Activated CD8-positive, alpha-beta memory T cell treated with anti-CD3 and anti-CD28 coated beads, Interleukin-2, amount 10 ng/mL, durations not matched to agents 7 days and 5 days (primary cell): Measurements from ENCODE around the gene OR14J1. TPM values are rescaled to one million over a fixed set of nuclear protein-coding genes. Genes with fewer than 3 reads are reported as not detected.
"Not testable (repeated sequence)": the region's sequence is repeated elsewhere in the genome, so short reads cannot be mapped to it uniquely, and the experiment has no call there.

Source experiments
- ATAC-seq: fragments of 150-1000 bp; cut with Tn5 transposase; one replicate; pipeline ENCODE4 v1.10.0; 2021; ENCODE audit warnings: moderate library complexity
- CTCF ChIA-PET: fragments of 350-600 bp; sonication (Branson Sonifier 250); formaldehyde crosslinking; loops from one replicate; lab custom pipeline; 2021; ENCODE audit warnings: antibody characterized with exemption; lab: Charles Lee
- DNase-seq: peaks from one replicate; pipeline ENCODE4 v3.0.0-alpha.2; 2020
- H3K27ac Mint-ChIP-seq: one replicate; pipeline ENCODE4 v1.8.0; 2021; ENCODE audit warnings: mild to moderate bottlenecking, mixed read lengths
- H3K27me3 Mint-ChIP-seq: one replicate; pipeline ENCODE4 v1.8.0; 2021; ENCODE audit warnings: mixed read lengths
- H3K36me3 Mint-ChIP-seq: one replicate; pipeline ENCODE4 v1.8.0; 2021; ENCODE audit warnings: mild to moderate bottlenecking, mixed read lengths
- H3K4me1 Mint-ChIP-seq: one replicate; pipeline ENCODE4 v1.8.0; 2021; ENCODE audit warnings: mixed read lengths
- H3K4me3 Mint-ChIP-seq: one replicate; pipeline ENCODE4 v1.8.0; 2021; ENCODE audit warnings: mild to moderate bottlenecking, moderate library complexity, mixed read lengths
- H3K9me3 Mint-ChIP-seq: one replicate; pipeline ENCODE4 v1.8.0; 2022; ENCODE audit warnings: low read depth, mixed read lengths
- total RNA-seq, 2 experiments: library from RNA; stranded (reverse); gene quantifications; one replicate each; pipeline ENCODE4 v1.2.3, GENCODE V29; 2021

OR14J1 gene, protein sequence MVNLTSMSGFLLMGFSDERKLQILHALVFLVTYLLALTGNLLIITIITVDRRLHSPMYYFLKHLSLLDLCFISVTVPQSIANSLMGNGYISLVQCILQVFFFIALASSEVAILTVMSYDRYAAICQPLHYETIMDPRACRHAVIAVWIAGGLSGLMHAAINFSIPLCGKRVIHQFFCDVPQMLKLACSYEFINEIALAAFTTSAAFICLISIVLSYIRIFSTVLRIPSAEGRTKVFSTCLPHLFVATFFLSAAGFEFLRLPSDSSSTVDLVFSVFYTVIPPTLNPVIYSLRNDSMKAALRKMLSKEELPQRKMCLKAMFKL
- total RNA-seq: not detected

DNA sequence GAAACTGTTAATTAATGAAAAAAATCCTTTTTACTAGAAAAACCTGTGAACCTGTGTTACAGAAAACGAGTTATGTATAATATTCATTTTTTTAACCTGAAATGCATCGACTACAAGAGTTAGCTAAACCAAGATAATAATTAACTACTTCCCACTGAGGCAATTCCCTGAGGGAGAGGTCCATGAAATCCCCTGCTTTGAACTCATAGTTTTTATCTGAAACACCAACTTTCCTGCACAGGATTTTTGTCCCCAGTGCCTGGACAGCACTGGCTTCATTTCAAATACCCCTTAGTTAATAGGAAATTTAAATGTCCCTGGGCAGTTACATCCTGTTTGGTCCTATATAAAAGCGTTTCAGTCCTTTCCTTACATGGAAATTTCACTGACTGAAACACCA lies at the start of gene OR14J1:
TSS of gene OR14J1 (plus strand) at position 386 of the 400 bp plus-strand sequence. CDS start 4,989 bp downstream, outside the sequence.
- Mint-ChIP-seq H3K9me3 (no peaks in the 10 kb centered on the region), H3K4me3 (no peak within 1 kb of the TSS), H3K27ac (no peak within 1 kb of the TSS), H3K27me3 (peaks cover 8% of the 10 kb centered on the region), H3K4me1 (no peaks in the 10 kb centered on the region), H3K36me3 (no peaks in the 10 kb centered on the region)
- CTCF ChIA-PET: no interaction called here
- DNase-seq (no peak), ATAC-seq (no peak)

DNA sequence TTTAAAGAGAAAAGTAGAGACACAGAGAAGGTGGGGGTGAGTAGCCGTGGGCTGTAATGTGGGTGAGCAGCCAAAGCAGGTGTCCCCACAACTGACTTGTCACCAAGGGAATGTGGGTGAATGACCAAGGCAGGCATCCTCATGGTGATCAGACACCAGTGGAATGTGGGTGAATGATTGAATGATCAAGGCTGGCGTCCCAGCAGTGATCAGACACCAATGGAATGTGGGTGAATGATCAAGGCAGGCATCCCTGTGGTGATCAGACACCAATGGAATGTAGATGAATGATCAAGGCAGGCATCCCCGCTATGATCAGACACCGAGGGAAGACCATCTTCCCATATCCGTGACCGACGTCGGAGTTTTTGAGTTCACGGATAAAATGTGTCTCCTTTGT lies 49.8 kb upstream of the OR14J1 start:
- Mint-ChIP-seq H3K36me3 (no peaks in the 10 kb centered on the region), H3K27me3 (no peaks in the 10 kb centered on the region), H3K27ac (no peak overlapping the region), H3K4me3 (no peak overlapping the region), H3K9me3 (peaks cover 4% of the 10 kb centered on the region), H3K4me1 (no peaks in the 10 kb centered on the region)
- CTCF ChIA-PET: no interaction called here
- no peak for DNase-seq
- ATAC-seq: no peak

- H3K27me3 Mint-ChIP-seq: peaks cover 4% of the 10 kb centered on the region
- H3K27ac Mint-ChIP-seq: no peak overlapping the region
- no peaks in the 10 kb centered on the region for H3K36me3 Mint-ChIP-seq
- no peaks in the 10 kb centered on the region for H3K4me1 Mint-ChIP-seq
- DNase-seq (no peak), ATAC-seq (no peak)
- peaks cover 4% of the 10 kb centered on the region for H3K9me3 Mint-ChIP-seq
- CTCF ChIA-PET: no interaction called here
- H3K4me3 Mint-ChIP-seq: no peak overlapping the region
These were observed 46.0 kb upstream of the OR14J1 start for GRCh38 chr6:29255530-29255929.

GRCh38 chr6:29259721-29260120 lies 41.8 kb upstream of the OR14J1 start:
- DNase-seq (no peak), ATAC-seq (no peak)
- Mint-ChIP-seq H3K36me3 (no peaks in the 10 kb centered on the region), H3K27ac (no peak overlapping the region), H3K4me3 (no peak overlapping the region), H3K4me1 (no peaks in the 10 kb centered on the region), H3K27me3 (peaks cover 4% of the 10 kb centered on the region), H3K9me3 (peaks cover 4% of the 10 kb centered on the region)
- CTCF ChIA-PET: no interaction called here

DNA sequence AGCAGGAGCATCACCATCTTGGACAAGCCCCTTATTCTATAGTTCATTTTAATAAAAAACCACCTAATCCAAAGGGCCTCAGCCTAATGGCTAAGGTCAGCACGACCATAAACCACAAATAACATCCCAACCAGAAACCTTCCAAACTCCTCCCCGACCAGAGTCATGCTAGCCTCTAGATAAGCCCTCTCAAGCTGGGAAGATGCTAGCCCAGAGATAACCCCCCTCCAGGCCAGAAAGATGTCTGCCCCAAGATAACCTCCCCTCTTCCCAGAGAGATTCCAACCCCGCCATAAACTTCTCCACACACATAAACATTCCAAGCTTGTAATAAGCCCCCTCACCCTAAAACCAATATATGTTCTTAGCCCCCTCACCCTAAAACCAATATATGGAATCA lies 38.5 kb upstream of the OR14J1 start:
- no peak for ATAC-seq
- Mint-ChIP-seq H3K4me3 (no peak overlapping the region), H3K9me3 (no peaks in the 10 kb centered on the region), H3K27ac (no peak overlapping the region), H3K4me1 (no peaks in the 10 kb centered on the region), H3K36me3 (no peaks in the 10 kb centered on the region), H3K27me3 (peaks cover 9% of the 10 kb centered on the region)
- DNase-seq: no peak
- CTCF ChIA-PET: no interaction called here

- no peak for DNase-seq
- no peak for ATAC-seq
- no peaks in the 10 kb centered on the region for H3K9me3 Mint-ChIP-seq
- CTCF ChIA-PET: no interaction called here
- H3K27ac Mint-ChIP-seq: no peak overlapping the region
- peaks cover 3% of the 10 kb centered on the region for H3K27me3 Mint-ChIP-seq
- no peaks in the 10 kb centered on the region for H3K4me1 Mint-ChIP-seq
- H3K36me3 Mint-ChIP-seq: no peaks in the 10 kb centered on the region
- no peak overlapping the region for H3K4me3 Mint-ChIP-seq
These were observed 7.0 kb upstream of the OR14J1 start for GRCh38 chr6:29294499-29294914.

- ATAC-seq: no peak
- no peak overlapping the region for H3K4me3 Mint-ChIP-seq
These were observed 6.3 kb upstream of the OR14J1 start for GRCh38 chr6:29295181-29295585.

DNA sequence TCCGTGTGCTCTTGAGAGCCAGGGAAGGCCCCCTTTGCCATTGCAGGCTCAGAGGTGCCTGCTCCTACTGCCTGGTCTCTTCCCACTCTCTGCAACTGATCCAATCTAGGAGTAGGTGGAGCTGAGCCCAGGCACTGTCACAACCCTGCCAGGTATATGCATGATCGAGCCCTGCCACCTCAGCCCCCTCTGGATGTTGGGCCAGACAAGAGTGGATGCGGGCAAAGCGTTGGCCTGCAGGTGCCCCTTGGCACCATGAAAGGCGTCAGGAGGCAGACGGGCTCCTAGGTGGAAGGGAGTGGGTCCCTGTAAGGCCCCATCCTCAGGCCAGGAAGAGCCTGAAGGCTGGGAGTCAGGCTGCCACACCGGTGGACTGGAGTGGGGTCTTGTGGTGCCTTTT lies 5.9 kb upstream of the OR14J1 start:
- Mint-ChIP-seq H3K36me3 (no peaks in the 10 kb centered on the region), H3K27ac (no peak overlapping the region), H3K4me3 (no peak overlapping the region), H3K27me3 (peaks cover 3% of the 10 kb centered on the region), H3K9me3 (no peaks in the 10 kb centered on the region), H3K4me1 (no peaks in the 10 kb centered on the region)
- ATAC-seq (no peak), DNase-seq (no peak)
- CTCF ChIA-PET: no interaction called here

More at GRCh38 chr6:29295181-29295585, 6.3 kb upstream of the OR14J1 start:
- DNase-seq: no peak
- peaks cover 3% of the 10 kb centered on the region for H3K27me3 Mint-ChIP-seq
- no peaks in the 10 kb centered on the region for H3K36me3 Mint-ChIP-seq
- no peaks in the 10 kb centered on the region for H3K4me1 Mint-ChIP-seq
- H3K9me3 Mint-ChIP-seq: no peaks in the 10 kb centered on the region
- CTCF ChIA-PET: no interaction called here
- no peak overlapping the region for H3K27ac Mint-ChIP-seq

DNA sequence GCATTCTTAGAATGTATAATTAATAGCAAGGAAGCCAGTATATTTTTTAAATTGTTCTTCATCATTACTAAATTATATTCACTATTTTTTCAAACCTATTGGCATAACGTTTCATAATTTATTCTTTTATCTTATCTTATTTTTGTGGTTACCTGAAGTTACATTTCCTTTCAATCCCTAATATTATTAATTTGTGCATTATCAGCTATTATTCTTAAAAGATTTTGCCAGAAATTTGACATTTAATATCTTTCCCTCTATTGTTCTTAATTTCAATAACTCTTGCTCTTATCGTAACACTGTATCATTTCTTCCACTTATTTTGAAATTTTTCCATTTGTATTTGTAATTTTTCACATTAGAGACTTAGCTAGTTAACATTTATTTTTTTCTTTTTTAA lies 18.4 kb downstream of the OR14J1 start:
- no peak for DNase-seq
- Mint-ChIP-seq H3K27ac (no peak overlapping the region), H3K4me1 (no peaks in the 10 kb centered on the region), H3K9me3 (no peaks in the 10 kb centered on the region), H3K36me3 (no peaks in the 10 kb centered on the region), H3K4me3 (no peak overlapping the region), H3K27me3 (peaks cover 13% of the 10 kb centered on the region)
- ATAC-seq: no peak
- CTCF ChIA-PET: no interaction called here

DNA sequence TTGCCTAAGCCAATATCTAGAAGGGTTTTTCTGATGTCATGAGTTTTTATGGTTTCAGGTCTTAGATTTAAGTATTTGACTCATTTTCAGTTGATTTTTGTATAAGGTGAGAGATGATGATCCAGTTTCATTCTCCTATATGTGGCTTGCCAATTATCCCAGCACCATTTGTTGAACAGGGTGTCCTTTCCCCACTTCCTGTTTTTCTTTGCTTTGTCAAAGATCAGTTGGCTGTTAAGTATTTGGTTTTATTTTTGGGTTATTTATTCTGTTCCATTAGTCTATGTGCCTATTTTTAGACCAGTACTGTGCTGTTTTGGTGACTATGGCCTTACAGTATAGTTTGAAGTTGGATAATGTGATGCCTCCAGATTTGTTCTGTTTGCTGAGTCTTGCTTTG lies 21.8 kb downstream of the OR14J1 start:
- H3K4me3 Mint-ChIP-seq, H3K27ac Mint-ChIP-seq, DNase-seq, CTCF ChIA-PET, H3K4me1 Mint-ChIP-seq, H3K36me3 Mint-ChIP-seq, H3K9me3 Mint-ChIP-seq, ATAC-seq: not testable (repeated sequence)
- H3K27me3 Mint-ChIP-seq: peaks cover 10% of the 10 kb centered on the region

DNA sequence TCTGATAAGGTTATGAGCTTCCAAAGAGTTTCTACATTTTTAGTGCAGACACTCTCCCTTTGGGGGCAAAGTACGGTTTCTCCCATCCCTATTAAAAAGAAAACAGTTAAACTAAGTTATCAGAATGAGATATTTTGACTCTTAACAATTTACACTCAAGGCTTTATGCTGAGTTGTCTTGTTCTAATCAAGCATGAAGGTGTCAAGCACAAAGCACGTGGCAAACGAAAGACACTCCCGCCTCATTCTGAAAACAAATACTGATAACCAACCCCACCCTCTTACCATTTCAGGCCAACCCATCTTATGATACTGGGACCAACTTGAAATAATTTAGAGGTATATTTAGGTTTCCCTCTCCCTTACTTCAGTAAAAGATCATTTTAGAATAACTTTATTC lies 24.3 kb downstream of the OR14J1 start:
- Mint-ChIP-seq H3K27me3 (peaks cover 11% of the 10 kb centered on the region), H3K4me3 (no peak overlapping the region), H3K36me3 (no peaks in the 10 kb centered on the region), H3K4me1 (no peaks in the 10 kb centered on the region), H3K27ac (no peak overlapping the region), H3K9me3 (no peaks in the 10 kb centered on the region)
- no peak for DNase-seq
- no peak for ATAC-seq
- CTCF ChIA-PET: no interaction called here

DNA sequence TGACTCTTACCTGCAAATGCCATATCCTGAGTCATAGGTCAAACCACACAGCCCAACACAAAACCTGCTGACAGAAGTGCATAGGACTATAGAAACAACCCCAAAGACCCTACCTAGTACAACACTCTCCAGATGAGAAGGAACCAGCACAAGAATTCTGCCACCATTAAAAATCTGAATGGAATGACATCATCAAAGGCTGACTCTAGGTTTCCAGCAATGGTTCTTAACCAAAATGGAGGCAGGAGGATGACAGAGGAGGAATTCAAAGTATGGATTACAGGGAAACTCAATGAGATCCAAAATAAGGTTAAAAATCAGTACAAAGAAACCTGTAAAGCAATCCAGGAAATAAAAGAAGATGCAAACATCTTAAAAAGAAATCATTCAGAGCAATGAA lies 31.2 kb downstream of the OR14J1 start:
- Mint-ChIP-seq H3K9me3 (no peaks in the 10 kb centered on the region), H3K36me3 (no peaks in the 10 kb centered on the region), H3K4me3 (no peak overlapping the region), H3K27me3 (peaks cover 15% of the 10 kb centered on the region), H3K27ac (no peak overlapping the region), H3K4me1 (no peaks in the 10 kb centered on the region)
- CTCF ChIA-PET: interaction anchor here (1.2 kb wide), 1 partner anchor 14 kb away, joined by 3 read pairs; no protein-coding TSS in a partner anchor
- ATAC-seq: no peak
- no peak for DNase-seq

GRCh38 chr6:29336269-29336668 lies 34.8 kb downstream of the OR14J1 start:
- CTCF ChIA-PET: no interaction called here
- Mint-ChIP-seq H3K27ac (no peak overlapping the region), H3K9me3 (no peaks in the 10 kb centered on the region), H3K27me3 (peaks cover 10% of the 10 kb centered on the region), H3K36me3 (no peaks in the 10 kb centered on the region), H3K4me1 (no peaks in the 10 kb centered on the region), H3K4me3 (no peak overlapping the region)
- DNase-seq (no peak), ATAC-seq (no peak)

DNA sequence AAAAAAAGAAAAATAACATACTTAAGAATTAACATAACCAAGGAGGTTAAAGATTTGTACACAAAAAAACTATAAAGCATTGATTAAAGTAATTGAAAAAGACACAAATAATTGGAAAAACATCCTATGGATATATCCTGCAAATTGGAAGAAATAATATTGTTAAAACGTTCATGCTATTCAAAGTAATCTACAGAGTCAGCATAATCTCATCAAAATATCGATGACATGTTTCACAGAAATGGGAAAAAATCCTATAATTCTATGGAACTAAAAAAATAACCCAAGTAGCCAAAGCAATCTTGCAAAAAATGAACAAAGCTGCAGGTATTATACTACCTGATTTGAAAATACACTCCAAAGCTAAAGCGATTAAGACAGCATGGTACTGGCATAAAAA lies 43.9 kb downstream of the OR14J1 start:
- no peak overlapping the region for H3K27ac Mint-ChIP-seq
- ATAC-seq (no peak), DNase-seq (no peak)
- CTCF ChIA-PET: no interaction called here
- H3K4me1 Mint-ChIP-seq: no peaks in the 10 kb centered on the region
- H3K27me3 Mint-ChIP-seq: peaks cover 10% of the 10 kb centered on the region
- no peaks in the 10 kb centered on the region for H3K9me3 Mint-ChIP-seq
- H3K36me3 Mint-ChIP-seq: no peaks in the 10 kb centered on the region
- H3K4me3 Mint-ChIP-seq: no peak overlapping the region
